ENCODE data around the gene BACH2.
A peak's percentile ranks its signal among the peaks of the same experiment; 100 is the strongest.
"Not testable (repeated sequence)": the region's sequence is repeated elsewhere in the genome, so short reads cannot be mapped to it uniquely, and the experiment has no call there.

Gene BACH2

GRCh38 chr6:90212274-90212673 is 84.4 kb downstream of the BACH2 start:
- no peak for DNase-seq (ENCODE audit: low spot score)

GRCh38 chr6:90209527-90209926 is 87.1 kb downstream of the BACH2 start:
- no peak for DNase-seq (ENCODE audit: low spot score)

DNA sequence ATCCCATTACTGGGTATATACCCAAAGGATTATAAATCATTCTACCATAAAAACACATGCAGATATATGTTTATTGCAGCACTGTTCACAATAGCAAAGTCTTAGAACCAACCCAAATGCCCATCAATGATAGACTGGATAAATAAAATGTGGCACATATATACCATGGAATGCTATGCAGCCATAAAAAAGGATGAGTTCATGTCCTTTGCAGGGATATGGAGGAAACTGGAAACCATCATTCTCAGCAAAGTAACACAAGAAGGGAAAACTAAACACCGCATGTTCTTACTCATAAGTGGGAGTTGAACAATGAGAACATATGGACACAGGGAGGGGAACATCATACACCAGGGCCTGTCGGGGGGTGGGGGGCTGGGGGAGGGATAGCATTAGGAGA is 88.0 kb downstream of the BACH2 start:
- DNase-seq (ENCODE audit: low spot score), result not testable (repeated sequence)

- DNase-seq (ENCODE audit: low spot score), result no peak
Observed at GRCh38 chr6:90204327-90205056, 92.2 kb downstream of the BACH2 start.

GRCh38 chr6:90203672-90204071 is 93.0 kb downstream of the BACH2 start:
- DNase-seq (ENCODE audit: low spot score), result no peak

DNA sequence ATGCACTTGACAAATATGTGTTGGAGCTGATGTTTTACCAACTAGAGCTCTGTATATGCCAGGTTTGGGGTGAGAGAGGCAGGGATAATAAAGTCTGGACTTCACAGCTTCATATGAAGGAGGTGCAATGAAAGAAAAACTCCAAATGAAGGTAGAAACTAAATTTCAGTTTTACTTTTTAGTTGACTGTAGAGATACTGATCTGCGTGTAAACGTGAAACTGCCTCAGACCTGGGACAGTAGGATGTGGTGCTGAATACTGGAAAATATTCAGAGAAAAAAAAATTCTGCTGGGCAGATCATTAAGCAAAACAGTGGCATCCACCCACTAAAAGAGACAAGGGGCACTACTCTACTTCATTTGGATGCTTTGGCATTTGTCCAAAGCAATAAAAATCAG is 94.5 kb downstream of the BACH2 start:
- DNase-seq (ENCODE audit: low spot score), result no peak

DNA sequence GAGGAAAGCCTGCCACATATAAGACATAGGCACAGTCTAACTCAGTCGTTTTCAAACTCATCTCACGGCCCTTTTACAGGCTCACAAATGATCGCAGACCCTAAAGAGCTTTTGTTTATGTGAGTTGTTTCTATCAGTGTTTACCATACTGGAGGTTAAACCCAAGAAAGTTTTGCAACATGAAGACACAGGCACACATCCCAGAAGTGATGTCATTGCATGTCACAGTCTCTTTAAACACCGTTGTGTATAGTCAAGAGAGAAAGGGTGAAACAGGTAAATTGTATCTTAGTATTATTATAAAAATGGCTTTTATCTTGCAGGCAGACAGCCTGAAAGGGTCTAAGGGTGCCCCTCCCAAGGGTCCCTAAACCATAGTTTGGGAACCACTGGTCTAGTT is 96.7 kb downstream of the BACH2 start:
- no peak for DNase-seq (ENCODE audit: low spot score)

DNA sequence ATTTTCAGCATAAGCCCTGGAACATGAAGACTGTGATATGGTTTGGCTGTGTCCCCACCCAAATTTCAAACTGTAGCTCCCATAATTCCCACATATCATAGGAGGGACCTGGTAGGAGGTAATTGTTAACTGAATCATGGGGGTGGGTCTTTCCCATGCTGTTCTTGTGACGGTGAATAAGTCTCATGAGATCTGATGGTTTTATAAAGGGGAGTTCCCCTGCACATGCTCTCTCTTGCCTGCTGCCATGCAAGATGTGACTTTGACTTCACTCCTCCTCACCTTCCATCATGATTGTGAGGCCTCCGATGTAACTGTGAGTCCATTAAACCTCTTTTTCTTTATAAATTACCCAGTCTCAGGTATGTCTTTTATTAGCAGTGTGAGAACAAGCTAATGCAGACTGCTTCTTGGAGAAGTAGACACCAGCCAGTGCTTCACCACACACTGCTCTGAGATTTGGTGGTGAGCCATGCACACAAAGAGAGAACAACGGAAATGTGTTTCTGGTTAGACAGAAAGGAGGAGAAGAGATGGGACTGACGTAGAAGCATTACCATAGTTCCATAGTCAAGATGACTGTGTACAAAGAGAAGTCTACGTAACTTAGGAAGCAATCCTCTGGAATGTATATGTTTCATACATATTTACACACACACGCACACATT is 97.8 kb downstream of the BACH2 start:
- DNase-seq (ENCODE audit: low spot score), result no peak

GRCh38 chr6:90197854-90198496 is 98.7 kb downstream of the BACH2 start:
- DNase-seq (ENCODE audit: low spot score), result no peak

GRCh38 chr6:90195094-90195829 is 101.4 kb downstream of the BACH2 start:
- DNase-seq (ENCODE audit: low spot score), result no peak

GRCh38 chr6:90194371-90194841 is 102.2 kb downstream of the BACH2 start:
- peak; percentile 63 for DNase-seq (ENCODE audit: low spot score)

DNA sequence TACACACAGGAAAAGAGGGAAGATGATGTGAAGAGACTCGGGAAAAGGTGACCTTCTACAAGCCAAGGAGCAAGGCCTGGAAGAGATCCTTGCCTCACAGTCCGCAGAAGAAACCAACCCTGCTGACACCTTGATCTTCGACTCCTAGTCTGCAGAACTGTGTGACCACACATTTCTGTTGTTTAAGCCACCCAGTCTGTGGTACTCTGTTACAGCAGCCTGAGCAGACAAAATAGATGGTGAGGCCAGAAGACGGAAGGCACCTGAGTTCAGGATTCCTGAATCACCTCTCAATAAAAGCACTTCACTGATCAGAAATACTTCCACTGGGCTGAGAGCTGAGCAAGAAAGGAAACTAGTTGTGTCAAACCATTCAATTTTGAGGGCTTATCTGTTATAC is 103.3 kb downstream of the BACH2 start:
- DNase-seq (ENCODE audit: low spot score), result no peak

- DNase-seq (ENCODE audit: low spot score), result no peak
Observed at GRCh38 chr6:90192857-90193256, 103.8 kb downstream of the BACH2 start.

- no peak for DNase-seq (ENCODE audit: low spot score)
Observed at GRCh38 chr6:90190752-90191395, 105.8 kb downstream of the BACH2 start.

DNA sequence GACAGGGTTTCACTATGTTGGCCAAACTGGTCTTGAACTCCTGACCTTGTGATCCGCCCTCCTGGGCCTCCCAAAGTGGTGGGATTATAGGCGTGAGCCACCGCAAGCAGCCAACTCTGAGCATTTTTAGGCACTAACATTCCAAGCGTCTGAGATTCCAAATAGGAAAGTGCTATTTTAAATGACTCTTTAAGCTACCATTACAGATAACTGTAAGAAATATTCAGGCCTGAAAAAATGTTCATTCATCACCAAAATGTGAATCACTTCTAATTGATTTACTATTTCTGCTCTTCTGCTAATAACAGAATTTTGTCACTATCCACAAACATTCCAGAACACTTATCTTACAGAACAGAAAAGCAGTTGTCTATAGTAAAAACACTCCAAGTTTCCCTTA is 106.5 kb downstream of the BACH2 start:
- no peak for DNase-seq (ENCODE audit: low spot score)

DNA sequence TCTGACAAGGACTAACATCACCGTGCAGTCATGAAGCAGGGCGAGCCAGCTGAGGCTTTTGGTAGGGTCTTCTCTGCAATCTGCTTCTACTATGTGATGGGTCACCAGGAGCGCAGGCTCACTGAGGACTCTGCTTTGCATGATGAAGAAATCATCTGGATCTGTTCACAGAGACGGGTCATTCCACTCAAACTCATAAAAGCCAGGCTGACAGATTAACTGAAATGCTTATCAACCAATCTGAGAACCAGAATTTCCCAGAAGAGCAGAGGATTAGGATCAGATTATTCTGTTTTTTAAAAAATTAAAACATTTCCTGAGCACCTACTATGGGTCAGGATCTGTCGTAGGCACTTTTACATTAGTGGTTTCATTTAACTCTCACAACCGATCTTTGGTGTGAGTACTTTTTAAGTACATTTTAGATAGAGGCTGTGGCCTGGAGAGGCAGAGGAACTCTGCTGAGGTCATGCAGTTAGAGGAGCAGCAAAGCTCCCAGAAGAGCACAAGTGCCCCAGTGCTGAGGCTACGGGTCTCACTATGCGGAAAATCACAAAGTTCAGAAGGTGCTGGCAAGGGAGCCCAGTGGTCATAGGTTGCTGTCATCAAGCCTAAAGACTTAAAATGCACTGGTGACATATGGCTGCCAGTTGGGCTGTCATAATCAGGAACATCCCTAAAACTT is 109.1 kb downstream of the BACH2 start:
- DNase-seq (ENCODE audit: low spot score), result no peak

DNA sequence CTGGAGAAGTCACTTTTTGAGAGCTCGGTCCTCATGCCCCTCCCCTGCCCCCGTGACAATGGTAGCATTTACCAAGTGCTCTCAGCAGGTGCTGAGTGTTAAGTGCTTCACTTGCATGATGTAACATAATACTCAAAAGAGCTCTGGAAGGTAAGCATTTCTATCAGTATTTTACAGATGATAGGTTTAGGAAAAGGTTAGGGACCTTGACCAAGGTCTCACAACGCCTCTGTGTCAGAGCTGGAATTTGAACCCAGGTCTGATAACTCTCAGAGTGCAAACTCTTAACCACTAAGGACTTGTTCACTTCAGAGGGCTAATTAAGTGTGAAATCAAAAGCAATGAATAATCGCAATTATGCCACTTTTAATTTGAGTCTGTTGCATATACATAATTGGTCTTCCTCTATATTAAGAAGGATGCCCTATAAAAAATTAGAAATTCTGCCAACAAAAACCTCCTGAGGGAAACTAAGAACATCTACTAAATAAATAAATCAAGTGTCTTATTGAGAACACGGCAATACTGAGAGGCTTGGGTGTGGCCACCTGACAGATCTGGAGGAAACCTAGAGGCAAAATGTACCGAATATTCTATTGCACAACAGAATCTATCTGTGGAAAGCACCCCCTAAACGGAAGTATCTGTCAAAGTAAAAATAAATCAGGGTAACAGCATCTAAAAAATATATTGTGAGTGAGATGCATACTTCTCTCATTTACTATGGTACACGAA is 109.8 kb downstream of the BACH2 start:
- no peak for DNase-seq (ENCODE audit: low spot score)

DNA sequence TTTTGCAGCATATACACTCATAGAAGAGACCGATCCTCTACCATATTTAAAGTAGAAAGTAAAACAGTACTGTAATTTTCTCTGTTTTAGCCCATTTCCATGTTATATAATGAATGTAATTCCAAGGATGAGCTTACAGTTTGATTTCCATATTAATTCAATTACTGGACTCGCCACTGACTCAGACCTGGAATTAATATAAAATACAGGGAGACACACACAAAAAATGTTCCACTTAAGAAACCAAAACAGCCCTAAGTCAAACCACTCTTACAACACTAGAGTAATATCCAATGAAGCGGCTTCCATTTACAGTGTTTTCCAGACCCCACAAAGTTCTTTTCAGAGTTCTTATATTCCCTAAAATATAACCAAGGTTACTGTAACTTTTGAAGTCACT is 110.6 kb downstream of the BACH2 start:
- DNase-seq (ENCODE audit: low spot score), result no peak

DNA sequence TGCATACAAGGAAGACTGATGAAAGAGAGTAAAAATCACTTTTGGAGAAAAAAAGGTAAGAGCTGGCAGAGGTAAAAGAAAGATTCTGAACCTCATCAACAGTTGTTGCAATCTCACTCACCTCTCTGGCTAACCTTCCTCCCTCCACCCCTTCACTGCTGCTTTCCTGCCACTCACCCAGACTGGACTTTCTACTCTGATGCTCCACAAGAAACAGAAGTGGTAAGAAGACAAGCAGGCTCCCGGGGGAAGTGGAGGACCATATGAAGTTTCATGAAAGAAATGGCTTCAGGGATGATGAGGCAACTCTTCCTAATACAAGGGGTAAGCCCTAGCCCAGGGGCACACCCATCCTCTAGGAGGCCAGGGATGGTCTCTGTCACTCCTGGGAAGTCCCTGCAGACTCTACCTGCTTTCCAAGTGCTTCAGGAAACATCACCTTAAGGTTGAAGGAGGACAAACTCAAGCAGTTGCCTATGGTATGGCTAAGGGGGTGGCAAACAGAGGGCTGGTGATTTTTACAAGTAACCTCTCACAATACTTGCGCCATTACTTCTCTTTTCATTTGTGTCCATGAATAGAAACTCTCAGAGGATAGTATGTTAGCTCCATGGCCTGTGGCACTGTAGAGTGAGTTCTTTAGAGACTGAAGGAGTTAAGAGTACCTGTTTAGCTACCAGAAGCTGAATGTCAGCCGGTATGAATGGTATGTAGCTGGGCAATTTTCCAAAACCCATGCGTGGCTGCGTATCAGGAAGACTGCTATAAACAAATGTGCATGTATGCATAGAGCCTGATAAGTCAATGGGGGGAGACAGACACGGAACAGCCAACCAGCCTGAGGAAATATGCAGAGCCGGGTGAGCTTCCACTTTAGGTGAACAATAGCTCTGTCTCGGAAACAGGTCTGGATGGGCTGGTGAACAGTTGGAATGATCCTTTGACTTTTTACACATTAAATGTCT is 112.0 kb downstream of the BACH2 start:
- peak; percentile 48 for DNase-seq (ENCODE audit: low spot score)

All from kidney capillary endothelial cell (primary cell).